ENCODE measurements around the gene BCL2L2. TPM values are rescaled to one million over a fixed set of nuclear protein-coding genes. Genes with fewer than 3 reads are reported as not detected.

BCL2L2 gene
- total and polyA plus RNA-seq, 9 of the 15 experiments (the other 6 are each of a cell fraction or from before 2014, with no cell fraction given) = 2.6 to 32.5 (median 14.7) TPM

DNA sequence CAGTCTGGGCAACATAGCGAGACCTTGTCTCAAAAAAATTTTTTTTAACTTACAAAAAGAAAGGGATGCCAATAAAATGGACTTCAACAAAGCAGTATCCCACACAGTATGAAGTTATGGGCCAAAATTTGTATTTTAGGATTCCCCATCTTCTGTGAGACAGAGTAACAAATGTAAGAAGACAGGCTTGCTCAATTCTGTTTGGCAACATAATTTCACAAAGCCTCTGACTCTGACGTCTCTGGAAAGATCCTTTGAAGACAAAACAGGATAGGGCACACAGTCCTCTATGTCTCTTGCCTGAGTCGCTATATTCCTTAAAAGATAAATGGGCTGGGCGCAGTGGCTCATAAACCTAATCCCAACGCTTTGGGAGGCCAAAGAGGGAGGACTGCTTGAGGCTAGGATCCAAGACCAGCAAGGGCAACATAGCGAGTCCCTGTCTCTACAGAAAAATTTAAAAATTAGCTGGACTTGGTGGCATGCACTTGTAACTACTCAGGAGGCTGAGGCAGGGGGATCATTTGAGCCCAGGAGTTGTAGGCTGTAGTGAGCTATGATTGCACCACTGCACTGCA is 19.6 kb upstream of the BCL2L2 start (continued):
- TF ChIP-seq TOE1 (IDR thresholded peaks at IDR 0.05; ENCODE audit: borderline replicate concordance) = no peak
- 0 out of 2 replicates have a peak, but pooled peaks have one; percentile 13 for TF ChIP-seq TOE1 (CRISPR knock-in tag; IDR thresholded peaks at IDR 0.05; ENCODE audit: borderline replicate concordance, low read depth)
- TF ChIP-seq FOXP1 (CRISPR knock-in tag; IDR thresholded peaks at IDR 0.05) = no peak
- TF ChIP-seq, protein P1, sequence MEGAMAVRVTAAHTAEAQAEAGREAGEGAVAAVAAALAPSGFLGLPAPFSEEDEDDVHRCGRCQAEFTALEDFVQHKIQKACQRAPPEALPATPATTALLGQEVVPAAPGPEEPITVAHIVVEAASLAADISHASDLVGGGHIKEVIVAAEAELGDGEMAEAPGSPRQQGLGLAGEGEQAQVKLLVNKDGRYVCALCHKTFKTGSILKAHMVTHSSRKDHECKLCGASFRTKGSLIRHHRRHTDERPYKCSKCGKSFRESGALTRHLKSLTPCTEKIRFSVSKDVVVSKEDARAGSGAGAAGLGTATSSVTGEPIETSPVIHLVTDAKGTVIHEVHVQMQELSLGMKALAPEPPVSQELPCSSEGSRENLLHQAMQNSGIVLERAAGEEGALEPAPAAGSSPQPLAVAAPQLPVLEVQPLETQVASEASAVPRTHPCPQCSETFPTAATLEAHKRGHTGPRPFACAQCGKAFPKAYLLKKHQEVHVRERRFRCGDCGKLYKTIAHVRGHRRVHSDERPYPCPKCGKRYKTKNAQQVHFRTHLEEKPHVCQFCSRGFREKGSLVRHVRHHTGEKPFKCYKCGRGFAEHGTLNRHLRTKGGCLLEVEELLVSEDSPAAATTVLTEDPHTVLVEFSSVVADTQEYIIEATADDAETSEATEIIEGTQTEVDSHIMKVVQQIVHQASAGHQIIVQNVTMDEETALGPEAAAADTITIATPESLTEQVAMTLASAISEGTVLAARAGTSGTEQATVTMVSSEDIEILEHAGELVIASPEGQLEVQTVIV (CRISPR knock-in tag; IDR thresholded peaks at IDR 0.05; ENCODE audit: borderline replicate concordance) = 0 out of 2 replicates have a peak, but pooled peaks have one; percentile 10
- TF ChIP-seq, protein P2, sequence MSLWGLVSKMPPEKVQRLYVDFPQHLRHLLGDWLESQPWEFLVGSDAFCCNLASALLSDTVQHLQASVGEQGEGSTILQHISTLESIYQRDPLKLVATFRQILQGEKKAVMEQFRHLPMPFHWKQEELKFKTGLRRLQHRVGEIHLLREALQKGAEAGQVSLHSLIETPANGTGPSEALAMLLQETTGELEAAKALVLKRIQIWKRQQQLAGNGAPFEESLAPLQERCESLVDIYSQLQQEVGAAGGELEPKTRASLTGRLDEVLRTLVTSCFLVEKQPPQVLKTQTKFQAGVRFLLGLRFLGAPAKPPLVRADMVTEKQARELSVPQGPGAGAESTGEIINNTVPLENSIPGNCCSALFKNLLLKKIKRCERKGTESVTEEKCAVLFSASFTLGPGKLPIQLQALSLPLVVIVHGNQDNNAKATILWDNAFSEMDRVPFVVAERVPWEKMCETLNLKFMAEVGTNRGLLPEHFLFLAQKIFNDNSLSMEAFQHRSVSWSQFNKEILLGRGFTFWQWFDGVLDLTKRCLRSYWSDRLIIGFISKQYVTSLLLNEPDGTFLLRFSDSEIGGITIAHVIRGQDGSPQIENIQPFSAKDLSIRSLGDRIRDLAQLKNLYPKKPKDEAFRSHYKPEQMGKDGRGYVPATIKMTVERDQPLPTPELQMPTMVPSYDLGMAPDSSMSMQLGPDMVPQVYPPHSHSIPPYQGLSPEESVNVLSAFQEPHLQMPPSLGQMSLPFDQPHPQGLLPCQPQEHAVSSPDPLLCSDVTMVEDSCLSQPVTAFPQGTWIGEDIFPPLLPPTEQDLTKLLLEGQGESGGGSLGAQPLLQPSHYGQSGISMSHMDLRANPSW (CRISPR knock-in tag; IDR thresholded peaks at IDR 0.05) = 0 out of 2 replicates have a peak, but pooled peaks have one; percentile 6
- no peak for TF ChIP-seq CEBPG (CRISPR knock-in tag; IDR thresholded peaks at IDR 0.05)
- peak in 1 of 2 experiments; percentile 50; a peak in 2 of 4 replicates for TF ChIP-seq CEBPG (tag; conservative IDR thresholded peaks at IDR 0.05 in 1 of 2, IDR thresholded peaks at IDR 0.05 in 1 of 2)

All from K562 (cell line).